PC-3 (cell line): ENCODE measurements around the gene TEPSIN.

ENCODE experiments used
- EZH2 ChIP-seq: fragments of 300-600 bp; sonication (generic); IDR thresholded peaks from one replicate; pipeline ENCODE4 v1.6.1; 2017; ENCODE audit warnings: antibody characterized with exemption, mild to moderate bottlenecking, low read length; ENCODE audit not compliant: unreplicated experiment
- EZH2phosphoT487 ChIP-seq: fragments of 300-600 bp; sonication (generic); IDR thresholded peaks from 2 replicates; pipeline ENCODE4 v1.6.1; 2018; ENCODE audit warnings: mild to moderate bottlenecking, antibody characterized with exemption, low read length, borderline replicate concordance
- TF ChIP-seq, protein P1 (sequence below): fragments of 300-600 bp; sonication (generic); conservative IDR thresholded peaks from 2 replicates; pipeline ENCODE4 v1.5.1; 2017; ENCODE audit warnings: antibody characterized with exemption, low read depth, mild to moderate bottlenecking, low read length

DNA sequence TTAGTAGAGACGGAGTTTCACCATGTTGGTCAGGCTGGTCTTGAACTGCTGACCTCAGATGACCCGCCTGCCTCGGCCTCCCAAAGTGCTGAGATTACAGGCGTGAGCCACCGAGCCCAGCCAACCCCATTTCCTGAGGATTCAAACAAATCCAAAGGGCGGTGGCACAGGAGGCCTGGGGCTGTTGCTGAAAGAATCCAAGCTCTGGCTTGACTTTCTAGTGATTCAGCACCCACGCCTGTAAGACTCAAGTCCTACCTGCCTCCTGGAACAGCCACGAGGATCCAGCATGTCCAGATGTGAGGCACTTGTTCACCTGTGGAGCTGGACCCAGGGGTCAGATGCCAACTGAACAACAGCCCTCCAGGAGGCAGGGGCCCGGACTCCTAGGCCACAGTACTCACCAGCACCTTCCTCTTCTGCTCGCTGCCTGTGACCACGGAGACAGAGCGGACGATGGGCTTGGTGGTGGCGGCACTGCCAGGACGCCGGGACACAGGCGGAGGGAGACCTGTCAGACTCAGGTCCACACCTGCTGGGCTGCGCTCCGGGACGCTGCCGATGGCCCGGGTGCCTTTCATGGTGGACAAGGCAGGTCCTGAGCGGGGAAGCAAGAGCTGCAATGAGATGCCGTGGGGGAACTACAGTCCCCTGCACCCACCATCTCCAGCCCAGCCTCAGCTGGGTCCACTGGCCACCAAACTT lies 19.2 kb downstream of the TEPSIN start:
- TF ChIP-seq EZH2 = no peak
- TF ChIP-seq, protein P1, sequence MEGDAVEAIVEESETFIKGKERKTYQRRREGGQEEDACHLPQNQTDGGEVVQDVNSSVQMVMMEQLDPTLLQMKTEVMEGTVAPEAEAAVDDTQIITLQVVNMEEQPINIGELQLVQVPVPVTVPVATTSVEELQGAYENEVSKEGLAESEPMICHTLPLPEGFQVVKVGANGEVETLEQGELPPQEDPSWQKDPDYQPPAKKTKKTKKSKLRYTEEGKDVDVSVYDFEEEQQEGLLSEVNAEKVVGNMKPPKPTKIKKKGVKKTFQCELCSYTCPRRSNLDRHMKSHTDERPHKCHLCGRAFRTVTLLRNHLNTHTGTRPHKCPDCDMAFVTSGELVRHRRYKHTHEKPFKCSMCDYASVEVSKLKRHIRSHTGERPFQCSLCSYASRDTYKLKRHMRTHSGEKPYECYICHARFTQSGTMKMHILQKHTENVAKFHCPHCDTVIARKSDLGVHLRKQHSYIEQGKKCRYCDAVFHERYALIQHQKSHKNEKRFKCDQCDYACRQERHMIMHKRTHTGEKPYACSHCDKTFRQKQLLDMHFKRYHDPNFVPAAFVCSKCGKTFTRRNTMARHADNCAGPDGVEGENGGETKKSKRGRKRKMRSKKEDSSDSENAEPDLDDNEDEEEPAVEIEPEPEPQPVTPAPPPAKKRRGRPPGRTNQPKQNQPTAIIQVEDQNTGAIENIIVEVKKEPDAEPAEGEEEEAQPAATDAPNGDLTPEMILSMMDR = no peak
- TF ChIP-seq EZH2phosphoT487 = no peak
